ENCODE data around the gene UTS2R. TPM values are rescaled to one million over a fixed set of nuclear protein-coding genes. Genes with fewer than 3 reads are reported as not detected.

Gene UTS2R
- total RNA-seq: not detected

DNA sequence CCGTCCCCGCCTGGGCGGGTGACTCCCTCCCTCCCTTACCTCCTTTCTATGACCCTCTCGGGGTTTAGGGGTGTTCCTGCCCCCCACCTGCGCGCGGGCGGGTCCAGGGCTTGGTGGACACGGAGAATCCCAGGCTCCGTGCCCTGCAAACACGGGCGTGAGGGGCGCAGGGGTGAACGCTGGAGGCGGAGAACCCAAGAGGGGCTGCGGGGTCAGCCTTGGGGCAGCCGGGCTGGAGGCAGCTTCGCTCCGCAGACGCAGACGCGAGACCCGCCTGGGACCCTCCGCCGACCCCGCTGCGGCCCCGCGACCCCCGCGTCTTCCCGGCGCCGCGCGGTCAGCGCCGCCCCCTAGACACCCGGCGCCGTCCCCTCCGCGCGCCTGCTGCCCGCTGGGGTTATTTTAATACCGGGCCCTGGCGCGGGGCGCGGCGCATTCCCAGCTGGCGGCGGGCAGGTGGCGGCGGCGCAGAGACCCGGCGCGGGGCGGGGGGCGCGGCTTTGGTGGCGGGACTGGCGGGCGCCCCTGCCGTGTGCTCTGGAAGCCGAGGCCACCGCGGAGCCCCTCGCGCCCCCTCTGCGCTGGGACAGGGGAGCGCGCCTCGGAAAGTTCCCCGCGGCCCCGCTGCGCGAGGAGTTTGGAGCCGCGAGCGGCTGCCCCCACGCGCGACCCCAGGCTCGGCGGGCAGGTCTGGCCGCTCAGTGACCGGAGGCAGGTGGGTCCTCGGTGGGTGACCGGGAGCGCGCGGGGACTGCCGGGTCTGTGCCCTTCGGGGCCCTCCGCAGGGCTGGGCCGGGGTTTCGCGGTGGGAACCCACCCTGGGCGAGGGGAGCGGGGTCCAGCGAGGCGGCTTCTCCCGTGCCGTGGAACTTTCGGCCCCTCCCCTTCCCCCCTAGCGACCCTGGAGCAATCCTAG is at the start of gene UTS2R:
Gene UTS2R, plus strand, starts transcription at position 433 of the 916 bp plus-strand sequence. CDS start 2,560 bp downstream, outside the sequence.
- TF ChIP-seq, protein P1, sequence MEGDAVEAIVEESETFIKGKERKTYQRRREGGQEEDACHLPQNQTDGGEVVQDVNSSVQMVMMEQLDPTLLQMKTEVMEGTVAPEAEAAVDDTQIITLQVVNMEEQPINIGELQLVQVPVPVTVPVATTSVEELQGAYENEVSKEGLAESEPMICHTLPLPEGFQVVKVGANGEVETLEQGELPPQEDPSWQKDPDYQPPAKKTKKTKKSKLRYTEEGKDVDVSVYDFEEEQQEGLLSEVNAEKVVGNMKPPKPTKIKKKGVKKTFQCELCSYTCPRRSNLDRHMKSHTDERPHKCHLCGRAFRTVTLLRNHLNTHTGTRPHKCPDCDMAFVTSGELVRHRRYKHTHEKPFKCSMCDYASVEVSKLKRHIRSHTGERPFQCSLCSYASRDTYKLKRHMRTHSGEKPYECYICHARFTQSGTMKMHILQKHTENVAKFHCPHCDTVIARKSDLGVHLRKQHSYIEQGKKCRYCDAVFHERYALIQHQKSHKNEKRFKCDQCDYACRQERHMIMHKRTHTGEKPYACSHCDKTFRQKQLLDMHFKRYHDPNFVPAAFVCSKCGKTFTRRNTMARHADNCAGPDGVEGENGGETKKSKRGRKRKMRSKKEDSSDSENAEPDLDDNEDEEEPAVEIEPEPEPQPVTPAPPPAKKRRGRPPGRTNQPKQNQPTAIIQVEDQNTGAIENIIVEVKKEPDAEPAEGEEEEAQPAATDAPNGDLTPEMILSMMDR (IDR thresholded peaks at IDR 0.05): no peak
- POLR2A ChIA-PET: interaction anchor here (1.0 to 1.3 kb wide), 2 partner anchors 10 to 13 kb away, joined by 3 to 6 read pairs; no protein-coding TSS in a partner anchor
- no peak for DNase-seq
- Mint-ChIP-seq H3K4me1 (ENCODE audit: low read depth) (peaks cover 18% of the 10 kb centered on the region), H3K4me3 (peak within 1 kb of the TSS; percentile 46), H3K9me3 (no peaks in the 10 kb centered on the region), H3K36me3 (ENCODE audit: low read depth) (no peaks in the 10 kb centered on the region), H3K27me3 (peaks cover 35% of the 10 kb centered on the region), H3K27ac (no peak within 1 kb of the TSS)
- ATAC-seq: no peak
- intact Hi-C loops (cut with micrococcal nuclease): no loop called here
- CTCF ChIA-PET: interaction anchor here (1.4 to 1.5 kb wide), 2 partner anchors 23 to 50 kb away, joined by 3 to 7 read pairs; no protein-coding TSS in a partner anchor

DNA sequence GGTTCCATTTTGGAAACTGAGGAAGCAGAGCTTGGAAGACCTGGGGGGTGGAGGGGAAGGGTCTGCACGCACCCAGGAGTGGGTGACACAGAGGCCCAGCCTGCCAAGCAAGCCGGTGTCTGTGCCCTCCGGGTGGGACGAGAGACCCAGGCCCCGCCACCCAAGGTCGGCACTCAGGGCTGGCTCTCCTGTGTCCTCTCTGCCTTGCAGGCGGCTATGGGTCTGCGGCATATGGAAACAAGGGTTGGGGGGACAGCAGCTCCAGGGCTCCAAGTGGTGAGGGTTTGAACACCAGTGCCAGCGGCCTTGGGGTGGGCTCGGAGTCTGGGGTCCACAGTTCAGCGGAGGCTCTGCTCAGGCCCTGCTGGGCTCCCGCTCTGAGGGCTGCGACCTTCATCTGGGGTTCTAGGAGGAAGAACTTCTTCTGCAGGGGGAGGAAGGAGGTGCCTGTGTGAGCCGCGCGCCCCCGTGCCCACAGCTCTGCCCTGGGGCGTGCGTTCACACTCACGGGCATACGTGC is 49.6 kb upstream of the UTS2R start:
- POLR2A ChIA-PET: interaction anchor here (0.7 to 4.0 kb wide), 10 partner anchors 11 to 135 kb away, joined by 3 to 22 read pairs (median 8); partner anchors contain the start of genes CSNK1D and SECTM1
- CTCF ChIA-PET: interaction anchor here (0.6 to 3.5 kb wide), 11 partner anchors 11 to 86 kb away, joined by 3 to 68 read pairs (median 9); partner anchors contain the start of gene SECTM1
- Mint-ChIP-seq H3K9me3 (no peaks in the 10 kb centered on the region), H3K27ac (peak overlapping the region; percentile 98), H3K27me3 (no peaks in the 10 kb centered on the region), H3K4me1 (ENCODE audit: low read depth) (peaks cover 32% of the 10 kb centered on the region), H3K36me3 (ENCODE audit: low read depth) (peaks cover 5% of the 10 kb centered on the region), H3K4me3 (peak overlapping the region; percentile 83)
- intact Hi-C loops (cut with micrococcal nuclease): loop anchor here (5.0 kb wide), 1 partner anchor 80 kb away; no protein-coding TSS in a partner anchor
- ATAC-seq: peak; percentile 12
- TF ChIP-seq, protein P1 (IDR thresholded peaks at IDR 0.05): no peak
- peak; percentile 50 for DNase-seq

DNA sequence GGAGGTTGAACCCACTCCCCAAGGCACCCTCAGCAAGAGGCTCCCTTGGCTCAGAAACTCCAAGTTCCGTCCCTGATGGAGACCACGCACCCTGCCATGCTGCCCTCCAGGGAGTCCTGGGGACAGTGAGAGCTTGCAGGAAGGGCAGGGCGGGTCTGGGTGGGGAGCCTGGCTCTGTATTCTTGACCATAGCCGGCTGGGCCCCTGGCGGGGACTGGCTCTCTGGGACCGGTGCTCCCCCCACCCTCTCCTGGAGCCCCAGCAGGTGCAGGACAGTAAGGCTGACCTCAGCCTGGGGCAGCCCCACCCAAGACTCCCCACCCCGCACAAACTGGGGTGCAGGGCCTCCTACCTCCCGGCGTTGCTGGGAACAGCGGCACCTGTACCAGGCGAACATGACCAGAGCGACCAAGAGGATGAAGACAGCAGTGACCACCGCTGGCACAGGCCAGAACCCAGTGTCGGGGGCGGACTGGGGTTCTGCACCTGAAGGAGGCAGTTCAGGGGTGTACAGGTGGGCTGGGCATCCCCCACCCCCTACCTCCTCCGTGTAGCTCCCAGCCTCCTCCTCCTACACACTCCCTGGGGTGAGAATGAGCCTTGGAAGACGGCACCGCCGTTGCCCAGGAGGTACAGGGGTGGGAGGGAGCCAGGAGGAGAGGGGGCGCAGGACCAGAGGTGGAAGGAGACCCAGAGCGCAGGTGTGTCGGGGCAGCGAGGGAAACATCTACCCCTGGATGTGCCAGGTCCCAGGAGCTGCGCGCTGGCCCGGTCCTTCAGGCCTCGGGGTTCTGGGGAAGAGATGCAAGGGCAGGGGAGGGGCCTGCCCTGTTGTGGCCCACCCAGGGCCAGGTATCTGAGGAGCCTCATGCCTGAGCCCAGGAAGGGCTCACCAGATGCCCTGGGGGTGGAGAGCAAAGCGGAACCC is 48.8 kb upstream of the UTS2R start:
- H3K27ac Mint-ChIP-seq: peak overlapping the region; percentile 98

More for the DNA sequence above, 48.8 kb upstream of the UTS2R start:
- ChIA-PET CTCF (interaction anchor here (1.0 to 3.5 kb wide), 6 partner anchors 10 to 87 kb away, joined by 3 to 68 read pairs (median 10); partner anchors contain the start of gene SECTM1), POLR2A (interaction anchor here (1.3 to 4.0 kb wide), 7 partner anchors 10 to 82 kb away, joined by 3 to 22 read pairs (median 9); partner anchors contain the start of genes CSNK1D and SECTM1)
- H3K9me3 Mint-ChIP-seq: no peaks in the 10 kb centered on the region
- DNase-seq (no peak), ATAC-seq (no peak)
- peak overlapping the region; percentile 83 for H3K4me3 Mint-ChIP-seq
- intact Hi-C loops (cut with micrococcal nuclease): loop anchor here (5.0 kb wide), 1 partner anchor 80 kb away; no protein-coding TSS in a partner anchor
- no peaks in the 10 kb centered on the region for H3K27me3 Mint-ChIP-seq
- H3K4me1 Mint-ChIP-seq (ENCODE audit: low read depth): peaks cover 32% of the 10 kb centered on the region
- peaks cover 5% of the 10 kb centered on the region for H3K36me3 Mint-ChIP-seq (ENCODE audit: low read depth)
- TF ChIP-seq, protein P1 (IDR thresholded peaks at IDR 0.05): no peak

Measured in activated CD8-positive, alpha-beta T cell treated with anti-CD3 and anti-CD28 coated beads for 36 hours (primary cell).